ENCODE data around the gene RHEBL1.
"Not testable (repeated sequence)": the region's sequence is repeated elsewhere in the genome, so short reads cannot be mapped to it uniquely, and the experiment has no call there.

The RHEBL1 gene

GRCh38 chr12:49089821-49090773, 20.3 kb upstream of the RHEBL1 start:
- DNase-seq, result peak in 2 of 3 experiments; percentile 67 to 74

GRCh38 chr12:49088932-49089330, 19.2 kb upstream of the RHEBL1 start:
- DNase-seq, result no peak

GRCh38 chr12:49088150-49088931, 18.6 kb upstream of the RHEBL1 start:
- DNase-seq, result peak; percentile 85 to 96 (median 88)

- no peak for DNase-seq
Measured at GRCh38 chr12:49086116-49086515, 16.3 kb upstream of the RHEBL1 start.

GRCh38 chr12:49084438-49084837, 14.7 kb upstream of the RHEBL1 start:
- DNase-seq, result no peak

- DNase-seq, result no peak
Measured at GRCh38 chr12:49079793-49080192, 10.0 kb upstream of the RHEBL1 start.

GRCh38 chr12:49070971-49071370, 1.2 kb upstream of the RHEBL1 start:
- no peak for DNase-seq

GRCh38 chr12:49068879-49069506, 786 bp downstream of the RHEBL1 start:
- no peak for DNase-seq

GRCh38 chr12:49066120-49066519, 3.7 kb downstream of the RHEBL1 start:
- DNase-seq, result no peak

- no peak for DNase-seq
Measured at GRCh38 chr12:49064767-49065152, 5.0 kb downstream of the RHEBL1 start.

GRCh38 chr12:49061916-49062315, 7.9 kb downstream of the RHEBL1 start:
- not testable (repeated sequence) for DNase-seq

- DNase-seq, result no peak
Measured at GRCh38 chr12:49061157-49061650, 8.6 kb downstream of the RHEBL1 start.

GRCh38 chr12:49060237-49061156, 9.3 kb downstream of the RHEBL1 start, which contains the start of gene KMT2D:
Gene KMT2D (minus strand): TSS chr12:49060794. CDS start chr12:49055324, 5,470 bp downstream.
- peak; percentile 95 to 99 (median 97) for DNase-seq

- DNase-seq, result peak; percentile 49 to 90 (median 69)
Measured at GRCh38 chr12:49059299-49060171, 10.2 kb downstream of the RHEBL1 start.

- DNase-seq, result no peak
Measured at GRCh38 chr12:49059045-49059298, 10.8 kb downstream of the RHEBL1 start.

GRCh38 chr12:49058366-49059044, 11.3 kb downstream of the RHEBL1 start:
- no peak for DNase-seq

- DNase-seq, result peak in 1 of 3 experiments; percentile 31
Measured at GRCh38 chr12:49057888-49058287, 11.9 kb downstream of the RHEBL1 start.

GRCh38 chr12:49055978-49056754, 13.6 kb downstream of the RHEBL1 start:
- DNase-seq, result peak in 2 of 3 experiments; percentile 30 to 40

- no peak for DNase-seq
Measured at GRCh38 chr12:49055092-49055491, 14.7 kb downstream of the RHEBL1 start.

GRCh38 chr12:49054524-49054923, 15.3 kb downstream of the RHEBL1 start:
- no peak for DNase-seq

All from NCI-H1417 (cell line).